WTC11 (cell line): ENCODE results near the gene LAPTM5. TPM values are rescaled to one million over a fixed set of nuclear protein-coding genes. Genes with fewer than 3 reads are reported as not detected.

Experiments used
- ATAC-seq: fragments of 200-7000 bp; cut with Tn5 transposase; 2 replicates; pipeline ENCODE4 v1.10.0; 2021; ENCODE audit warnings: mild to moderate bottlenecking, moderate library complexity
- CTCF ChIA-PET: fragments of 300-600 bp; sonication (Branson Sonifier 250); formaldehyde crosslinking; loops from one replicate; lab custom pipeline; 2021; ENCODE audit warnings: antibody characterized with exemption; lab: Charles Lee
- POLR2A ChIA-PET: fragments of 350-600 bp; sonication (Branson Sonifier 250); formaldehyde crosslinking; loops from one replicate; lab custom pipeline; 2021; ENCODE audit warnings: antibody characterized with exemption; lab: Charles Lee
- DNase-seq: peaks from one replicate; pipeline ENCODE4 v3.0.0; 2021; ENCODE audit warnings: low spot score
- H3K27ac Mint-ChIP-seq: 2 replicates; pipeline ENCODE4 v1.8.0; 2021; ENCODE audit warnings: mixed read lengths
- H3K27me3 Mint-ChIP-seq: 2 replicates; pipeline ENCODE4 v1.8.0; 2021; ENCODE audit warnings: low read depth, mild to moderate bottlenecking, moderate library complexity, mixed read lengths
- H3K36me3 Mint-ChIP-seq: 2 replicates; pipeline ENCODE4 v1.8.0; 2021; ENCODE audit warnings: mixed read lengths
- H3K4me1 Mint-ChIP-seq: 2 replicates; pipeline ENCODE4 v1.8.0; 2022; ENCODE audit warnings: mixed read lengths
- H3K4me3 Mint-ChIP-seq: 2 replicates; pipeline ENCODE4 v1.8.0; 2021; ENCODE audit warnings: mild to moderate bottlenecking, moderate library complexity, mixed read lengths
- H3K9me3 Mint-ChIP-seq: 2 replicates; pipeline ENCODE4 v1.8.0; 2021; ENCODE audit warnings: mixed read lengths
- AFF4 ChIP-seq: sonication (generic); formaldehyde crosslinking; IDR thresholded peaks from 2 replicates; pipeline ENCODE4 v1.8.1; 2023; ENCODE audit warnings: mild to moderate bottlenecking, missing genetic modification reagents, borderline replicate concordance
- ATF3 ChIP-seq: sonication (generic); formaldehyde crosslinking; conservative IDR thresholded peaks from 2 replicates; pipeline ENCODE4 v1.8.1; 2022; ENCODE audit warnings: mild to moderate bottlenecking, missing genetic modification reagents
- CREB1 ChIP-seq: sonication (generic); formaldehyde crosslinking; IDR thresholded peaks from 2 replicates; pipeline ENCODE4 v1.8.0; 2023; ENCODE audit warnings: mild to moderate bottlenecking, missing genetic modification reagents
- CREM ChIP-seq: sonication (generic); formaldehyde crosslinking; IDR thresholded peaks from 2 replicates; pipeline ENCODE4 v1.8.1; 2022; ENCODE audit warnings: mild to moderate bottlenecking, missing genetic modification reagents, moderate library complexity
- FOXP4 ChIP-seq: sonication (generic); formaldehyde crosslinking; IDR thresholded peaks from 2 replicates; pipeline ENCODE4 v1.8.0; 2022; ENCODE audit warnings: mild to moderate bottlenecking, missing genetic modification reagents
- GABPB1 ChIP-seq: sonication (generic); formaldehyde crosslinking; IDR thresholded peaks from 2 replicates; pipeline ENCODE4 v1.8.1; 2023; ENCODE audit warnings: mild to moderate bottlenecking, missing genetic modification reagents
- IRF2 ChIP-seq: sonication (generic); formaldehyde crosslinking; IDR thresholded peaks from 2 replicates; pipeline ENCODE4 v1.8.0; 2022; ENCODE audit warnings: low read depth, missing genetic modification reagents, borderline replicate concordance
- JAZF1 ChIP-seq: fragments of 250-450 bp; sonication (Bioruptor Pico); IDR thresholded peaks from 2 replicates; pipeline ENCODE4 v1.9.0; 2021; ENCODE audit warnings: moderate library complexity, mild to moderate bottlenecking, inconsistent platforms
- MYBL2 ChIP-seq: sonication (generic); formaldehyde crosslinking; IDR thresholded peaks from 2 replicates; pipeline ENCODE4 v1.8.1; 2023; ENCODE audit warnings: mild to moderate bottlenecking, moderate library complexity, missing genetic modification reagents
- RORB ChIP-seq: fragments of 250-450 bp; sonication (Bioruptor Pico); IDR thresholded peaks from 2 replicates; pipeline ENCODE4 v1.9.0; 2021; ENCODE audit warnings: mild to moderate bottlenecking
- STAT6 ChIP-seq: sonication (generic); formaldehyde crosslinking; conservative IDR thresholded peaks from 2 replicates; pipeline ENCODE4 v1.8.1; 2023; ENCODE audit warnings: mild to moderate bottlenecking, low read depth, missing genetic modification reagents, moderate library complexity
- TEAD4 ChIP-seq: sonication (generic); formaldehyde crosslinking; IDR thresholded peaks from 2 replicates; pipeline ENCODE4 v1.8.0; 2022; ENCODE audit warnings: mild to moderate bottlenecking, missing genetic modification reagents
- ZNF263 ChIP-seq: sonication (generic); formaldehyde crosslinking; IDR thresholded peaks from 2 replicates; pipeline ENCODE4 v1.8.1; 2022; ENCODE audit warnings: low read depth, mild to moderate bottlenecking, moderate library complexity, missing genetic modification reagents
- ZNF317 ChIP-seq: sonication (generic); formaldehyde crosslinking; IDR thresholded peaks from 2 replicates; pipeline ENCODE4 v1.8.1; 2023; ENCODE audit warnings: low read depth, mild to moderate bottlenecking, moderate library complexity, missing genetic modification reagents, borderline replicate concordance
- total RNA-seq: library from RNA; stranded (reverse); gene quantifications from 3 replicates; pipeline ENCODE4 v1.2.3, GENCODE V29; 2021
- TF ChIP-seq, protein P1 (sequence below): fragments of 250-450 bp; sonication (Bioruptor Pico); IDR thresholded peaks from 2 replicates; pipeline ENCODE4 v1.9.0; 2021; ENCODE audit warnings: mild to moderate bottlenecking
- TF ChIP-seq, protein P2 (sequence below): fragments of 250-450 bp; sonication (Bioruptor Pico); IDR thresholded peaks from 2 replicates; pipeline ENCODE4 v2.1.2; 2022; ENCODE audit warnings: mild to moderate bottlenecking, moderate library complexity
- TF ChIP-seq, protein P3 (sequence below): sonication (generic); formaldehyde crosslinking; IDR thresholded peaks from 2 replicates; pipeline ENCODE4 v1.8.0; 2023; ENCODE audit warnings: missing genetic modification reagents

The LAPTM5 gene
- total RNA-seq, 1 experiment from 2014 or later, result 1.3 TPM

DNA sequence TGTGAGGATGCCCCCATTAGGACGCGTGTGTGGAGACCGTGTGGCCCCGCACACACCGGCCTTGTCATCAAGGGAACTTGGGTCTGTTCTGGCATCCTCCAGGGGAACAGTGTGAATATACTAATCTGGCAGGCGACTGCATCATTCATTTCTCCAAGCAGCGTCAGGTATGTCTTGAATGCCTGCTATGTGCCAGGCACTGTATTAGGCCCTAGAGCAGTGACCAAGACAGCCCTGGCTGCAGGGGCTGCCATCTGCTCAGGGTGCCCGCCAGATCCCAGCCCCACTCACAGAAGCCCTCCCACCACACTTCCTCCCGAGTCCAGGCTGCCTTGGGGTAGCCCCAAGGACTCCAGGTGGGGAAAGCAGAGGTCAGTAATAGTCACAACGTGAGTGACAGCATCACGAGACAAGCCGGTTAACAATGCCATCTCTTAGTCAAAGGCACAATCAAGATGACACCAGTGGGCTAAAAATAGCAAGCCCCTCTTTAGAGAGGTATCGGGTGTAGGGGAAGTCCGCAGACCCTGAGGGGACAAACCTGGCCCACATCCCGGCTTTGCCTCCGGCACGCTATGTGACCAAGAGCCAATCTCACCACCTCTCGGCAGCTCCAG is 7.5 kb upstream of the LAPTM5 start:
- DNase-seq (no peak), ATAC-seq (no peak)
- Mint-ChIP-seq H3K36me3 (peaks cover 3% of the 10 kb centered on the region; the same call in 1 of the 2 replicates), H3K4me3 (no peak overlapping the region), H3K4me1 (peaks cover 12% of the 10 kb centered on the region), H3K27me3 (no peaks in the 10 kb centered on the region), H3K9me3 (peaks cover 8% of the 10 kb centered on the region; the same call in 1 of the 2 replicates), H3K27ac (no peak overlapping the region)
- ChIA-PET POLR2A (no interaction called here), CTCF (interaction anchor here (1.9 kb wide), 1 partner anchor 15 kb away, joined by 9 read pairs; no protein-coding TSS in a partner anchor)
- TF ChIP-seq ZNF317 (CRISPR knock-in tag) (no peak), IRF2 (no peak), CREM (CRISPR knock-in tag) (no peak), AFF4 (no peak), RORB (no peak), STAT6 (CRISPR knock-in tag) (no peak), MYBL2 (CRISPR knock-in tag) (no peak)
- TF ChIP-seq, protein P1, sequence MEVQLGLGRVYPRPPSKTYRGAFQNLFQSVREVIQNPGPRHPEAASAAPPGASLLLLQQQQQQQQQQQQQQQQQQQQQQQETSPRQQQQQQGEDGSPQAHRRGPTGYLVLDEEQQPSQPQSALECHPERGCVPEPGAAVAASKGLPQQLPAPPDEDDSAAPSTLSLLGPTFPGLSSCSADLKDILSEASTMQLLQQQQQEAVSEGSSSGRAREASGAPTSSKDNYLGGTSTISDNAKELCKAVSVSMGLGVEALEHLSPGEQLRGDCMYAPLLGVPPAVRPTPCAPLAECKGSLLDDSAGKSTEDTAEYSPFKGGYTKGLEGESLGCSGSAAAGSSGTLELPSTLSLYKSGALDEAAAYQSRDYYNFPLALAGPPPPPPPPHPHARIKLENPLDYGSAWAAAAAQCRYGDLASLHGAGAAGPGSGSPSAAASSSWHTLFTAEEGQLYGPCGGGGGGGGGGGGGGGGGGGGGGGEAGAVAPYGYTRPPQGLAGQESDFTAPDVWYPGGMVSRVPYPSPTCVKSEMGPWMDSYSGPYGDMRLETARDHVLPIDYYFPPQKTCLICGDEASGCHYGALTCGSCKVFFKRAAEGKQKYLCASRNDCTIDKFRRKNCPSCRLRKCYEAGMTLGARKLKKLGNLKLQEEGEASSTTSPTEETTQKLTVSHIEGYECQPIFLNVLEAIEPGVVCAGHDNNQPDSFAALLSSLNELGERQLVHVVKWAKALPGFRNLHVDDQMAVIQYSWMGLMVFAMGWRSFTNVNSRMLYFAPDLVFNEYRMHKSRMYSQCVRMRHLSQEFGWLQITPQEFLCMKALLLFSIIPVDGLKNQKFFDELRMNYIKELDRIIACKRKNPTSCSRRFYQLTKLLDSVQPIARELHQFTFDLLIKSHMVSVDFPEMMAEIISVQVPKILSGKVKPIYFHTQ (CRISPR knock-in tag), result no peak
- TF ChIP-seq, protein P2, sequence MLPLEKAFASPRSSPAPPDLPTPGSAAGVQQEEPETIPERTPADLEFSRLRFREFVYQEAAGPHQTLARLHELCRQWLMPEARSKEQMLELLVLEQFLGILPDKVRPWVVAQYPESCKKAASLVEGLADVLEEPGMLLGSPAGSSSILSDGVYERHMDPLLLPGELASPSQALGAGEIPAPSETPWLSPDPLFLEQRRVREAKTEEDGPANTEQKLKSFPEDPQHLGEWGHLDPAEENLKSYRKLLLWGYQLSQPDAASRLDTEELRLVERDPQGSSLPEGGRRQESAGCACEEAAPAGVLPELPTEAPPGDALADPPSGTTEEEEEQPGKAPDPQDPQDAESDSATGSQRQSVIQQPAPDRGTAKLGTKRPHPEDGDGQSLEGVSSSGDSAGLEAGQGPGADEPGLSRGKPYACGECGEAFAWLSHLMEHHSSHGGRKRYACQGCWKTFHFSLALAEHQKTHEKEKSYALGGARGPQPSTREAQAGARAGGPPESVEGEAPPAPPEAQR (CRISPR knock-in tag), result no peak

DNA sequence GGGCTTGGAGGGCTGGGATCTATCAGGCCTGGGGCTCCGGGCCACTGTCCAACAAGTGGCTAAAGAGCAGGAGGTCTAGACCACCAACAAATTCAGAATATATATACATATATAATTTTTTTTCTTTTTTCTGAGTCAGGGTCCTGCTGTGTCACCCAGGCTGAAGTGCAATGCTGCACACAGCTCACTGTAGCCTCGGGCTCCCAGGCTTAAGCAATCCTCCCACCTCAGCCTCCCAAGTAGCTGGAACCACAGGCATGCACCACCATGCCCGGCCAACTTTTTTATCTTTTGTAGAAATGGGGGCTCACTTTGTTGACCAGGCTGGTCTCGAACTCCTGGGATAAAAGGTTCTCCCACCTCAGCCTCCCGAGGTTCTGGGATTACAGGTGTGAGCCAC is 6.8 kb upstream of the LAPTM5 start:
- Mint-ChIP-seq H3K27ac (no peak overlapping the region), H3K4me1 (peaks cover 17% of the 10 kb centered on the region), H3K4me3 (no peak overlapping the region), H3K9me3 (peaks cover 9% of the 10 kb centered on the region; the same call in 1 of the 2 replicates), H3K27me3 (no peaks in the 10 kb centered on the region), H3K36me3 (peaks cover 3% of the 10 kb centered on the region; the same call in 1 of the 2 replicates)
- ChIA-PET POLR2A (no interaction called here), CTCF (no interaction called here)
- DNase-seq (no peak), ATAC-seq (no peak)
- TF ChIP-seq JAZF1 (CRISPR knock-in tag) (no peak), TEAD4 (no peak), CREB1 (CRISPR knock-in tag) (no peak), FOXP4 (CRISPR knock-in tag) (no peak), GABPB1 (CRISPR knock-in tag) (no peak), ATF3 (CRISPR knock-in tag) (no peak), ZNF263 (CRISPR knock-in tag) (no peak)
- TF ChIP-seq, protein P3, sequence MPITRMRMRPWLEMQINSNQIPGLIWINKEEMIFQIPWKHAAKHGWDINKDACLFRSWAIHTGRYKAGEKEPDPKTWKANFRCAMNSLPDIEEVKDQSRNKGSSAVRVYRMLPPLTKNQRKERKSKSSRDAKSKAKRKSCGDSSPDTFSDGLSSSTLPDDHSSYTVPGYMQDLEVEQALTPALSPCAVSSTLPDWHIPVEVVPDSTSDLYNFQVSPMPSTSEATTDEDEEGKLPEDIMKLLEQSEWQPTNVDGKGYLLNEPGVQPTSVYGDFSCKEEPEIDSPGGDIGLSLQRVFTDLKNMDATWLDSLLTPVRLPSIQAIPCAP (CRISPR knock-in tag), result no peak
